GM12874 (cell line): ENCODE measurements around the gene STUB1.

Source experiments
- TF ChIP-seq, protein P1 (sequence below): IDR thresholded peaks from 2 replicates; pipeline ENCODE4 v1.5.1; 2011; ENCODE audit warnings: low read depth, mild to moderate bottlenecking, control low read depth, low read length, moderate library complexity; ENCODE audit not compliant: insufficient read depth

STUB1 gene

DNA sequence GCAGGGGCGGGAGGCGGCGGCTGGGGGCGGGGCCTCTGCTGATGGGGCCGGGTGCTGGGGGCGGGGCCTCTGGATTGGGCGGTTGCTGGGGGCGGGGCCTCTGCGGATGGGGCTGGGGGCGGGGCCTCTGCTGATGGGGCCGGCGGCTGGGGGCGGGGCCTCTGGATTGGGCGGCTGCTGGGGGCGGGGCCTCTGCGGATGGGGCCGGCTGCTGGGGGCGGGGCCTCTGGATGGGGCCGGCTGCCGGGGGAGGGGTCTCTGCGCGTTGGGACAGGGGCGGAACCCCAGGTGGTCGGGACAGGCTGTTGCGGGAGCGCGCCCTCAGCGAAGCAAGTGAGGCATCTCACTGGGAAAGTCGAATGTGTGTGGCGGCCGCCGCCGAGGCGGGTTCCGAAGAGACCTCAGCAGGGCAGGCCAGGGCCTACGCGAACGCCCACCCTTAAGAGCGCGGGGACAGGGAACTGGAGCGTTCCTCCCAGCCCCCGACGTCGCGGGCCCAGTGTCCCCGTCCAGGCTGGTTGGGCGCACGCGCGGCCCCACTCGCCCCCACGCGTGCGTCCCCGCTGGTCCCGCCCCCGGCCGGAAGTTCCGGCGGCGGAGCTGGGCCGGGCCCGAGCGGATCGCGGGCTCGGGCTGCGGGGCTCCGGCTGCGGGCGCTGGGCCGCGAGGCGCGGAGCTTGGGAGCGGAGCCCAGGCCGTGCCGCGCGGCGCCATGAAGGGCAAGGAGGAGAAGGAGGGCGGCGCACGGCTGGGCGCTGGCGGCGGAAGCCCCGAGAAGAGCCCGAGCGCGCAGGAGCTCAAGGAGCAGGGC is at the start of gene STUB1:
Gene STUB1, plus strand, starts transcription at position 597 of the 811 bp plus-strand sequence. Its CDS starts 116 bp downstream, at position 713.
- TF ChIP-seq, protein P1, sequence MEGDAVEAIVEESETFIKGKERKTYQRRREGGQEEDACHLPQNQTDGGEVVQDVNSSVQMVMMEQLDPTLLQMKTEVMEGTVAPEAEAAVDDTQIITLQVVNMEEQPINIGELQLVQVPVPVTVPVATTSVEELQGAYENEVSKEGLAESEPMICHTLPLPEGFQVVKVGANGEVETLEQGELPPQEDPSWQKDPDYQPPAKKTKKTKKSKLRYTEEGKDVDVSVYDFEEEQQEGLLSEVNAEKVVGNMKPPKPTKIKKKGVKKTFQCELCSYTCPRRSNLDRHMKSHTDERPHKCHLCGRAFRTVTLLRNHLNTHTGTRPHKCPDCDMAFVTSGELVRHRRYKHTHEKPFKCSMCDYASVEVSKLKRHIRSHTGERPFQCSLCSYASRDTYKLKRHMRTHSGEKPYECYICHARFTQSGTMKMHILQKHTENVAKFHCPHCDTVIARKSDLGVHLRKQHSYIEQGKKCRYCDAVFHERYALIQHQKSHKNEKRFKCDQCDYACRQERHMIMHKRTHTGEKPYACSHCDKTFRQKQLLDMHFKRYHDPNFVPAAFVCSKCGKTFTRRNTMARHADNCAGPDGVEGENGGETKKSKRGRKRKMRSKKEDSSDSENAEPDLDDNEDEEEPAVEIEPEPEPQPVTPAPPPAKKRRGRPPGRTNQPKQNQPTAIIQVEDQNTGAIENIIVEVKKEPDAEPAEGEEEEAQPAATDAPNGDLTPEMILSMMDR = no peak

DNA sequence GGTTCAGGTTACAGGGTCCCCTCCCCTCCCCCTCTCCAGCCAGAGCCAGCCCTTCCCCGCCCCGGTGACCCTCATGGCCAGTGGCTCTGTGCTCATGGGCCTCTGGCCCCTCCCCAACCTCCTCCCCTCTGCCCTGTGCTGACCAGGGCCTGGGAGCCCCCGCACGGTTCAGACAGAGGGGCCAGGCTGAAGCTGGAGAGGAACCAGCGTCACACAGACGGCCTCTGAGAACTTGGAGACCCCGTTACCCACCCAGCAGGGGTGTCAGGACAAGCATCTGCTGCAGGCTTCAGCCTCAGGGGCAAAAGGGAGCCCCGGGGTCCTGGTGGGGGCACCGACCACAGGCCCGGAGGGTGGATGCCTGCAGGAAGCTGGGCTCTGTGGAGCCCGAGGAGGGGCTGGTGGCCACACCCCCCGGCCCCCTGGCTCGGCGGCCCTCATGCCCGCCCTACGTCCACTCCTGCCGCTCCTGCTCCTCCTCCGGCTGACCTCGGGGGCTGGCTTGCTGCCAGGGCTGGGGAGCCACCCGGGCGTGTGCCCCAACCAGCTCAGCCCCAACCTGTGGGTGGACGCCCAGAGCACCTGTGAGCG is 49.3 kb upstream of the STUB1 start, which contains the start of gene WFIKKN1:
Gene WFIKKN1, plus strand, starts transcription at position 171 of the 591 bp plus-strand sequence. Its CDS starts 269 bp downstream, at position 440.
- TF ChIP-seq, protein P1 = no peak

DNA sequence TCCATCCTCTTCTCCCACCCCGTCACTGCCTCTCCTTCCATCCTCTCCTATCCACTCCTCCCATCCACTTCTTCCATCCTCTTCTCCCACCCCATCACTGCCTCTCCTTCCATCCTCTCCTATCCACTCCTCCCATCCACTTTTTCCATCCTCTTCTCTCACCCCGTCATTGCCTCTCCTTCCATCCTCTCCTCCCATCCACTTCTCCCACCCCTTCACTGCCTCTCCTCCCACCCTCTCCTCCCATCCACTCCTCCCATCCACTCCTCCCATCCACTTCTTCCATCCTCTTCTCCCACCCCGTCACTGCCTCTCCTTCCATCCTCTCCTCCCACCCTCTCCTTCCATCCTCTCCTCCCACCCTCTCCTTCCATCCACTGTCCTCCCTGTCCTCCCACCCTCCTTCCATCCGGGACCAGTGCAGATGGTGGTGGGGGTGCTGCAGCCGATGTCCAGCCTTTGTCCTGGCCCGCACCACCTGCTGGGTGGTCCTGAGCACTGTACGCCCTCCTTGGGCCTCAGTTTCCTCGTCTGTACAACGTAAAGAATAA is 48.3 kb upstream of the STUB1 start:
- TF ChIP-seq, protein P1 = no peak

DNA sequence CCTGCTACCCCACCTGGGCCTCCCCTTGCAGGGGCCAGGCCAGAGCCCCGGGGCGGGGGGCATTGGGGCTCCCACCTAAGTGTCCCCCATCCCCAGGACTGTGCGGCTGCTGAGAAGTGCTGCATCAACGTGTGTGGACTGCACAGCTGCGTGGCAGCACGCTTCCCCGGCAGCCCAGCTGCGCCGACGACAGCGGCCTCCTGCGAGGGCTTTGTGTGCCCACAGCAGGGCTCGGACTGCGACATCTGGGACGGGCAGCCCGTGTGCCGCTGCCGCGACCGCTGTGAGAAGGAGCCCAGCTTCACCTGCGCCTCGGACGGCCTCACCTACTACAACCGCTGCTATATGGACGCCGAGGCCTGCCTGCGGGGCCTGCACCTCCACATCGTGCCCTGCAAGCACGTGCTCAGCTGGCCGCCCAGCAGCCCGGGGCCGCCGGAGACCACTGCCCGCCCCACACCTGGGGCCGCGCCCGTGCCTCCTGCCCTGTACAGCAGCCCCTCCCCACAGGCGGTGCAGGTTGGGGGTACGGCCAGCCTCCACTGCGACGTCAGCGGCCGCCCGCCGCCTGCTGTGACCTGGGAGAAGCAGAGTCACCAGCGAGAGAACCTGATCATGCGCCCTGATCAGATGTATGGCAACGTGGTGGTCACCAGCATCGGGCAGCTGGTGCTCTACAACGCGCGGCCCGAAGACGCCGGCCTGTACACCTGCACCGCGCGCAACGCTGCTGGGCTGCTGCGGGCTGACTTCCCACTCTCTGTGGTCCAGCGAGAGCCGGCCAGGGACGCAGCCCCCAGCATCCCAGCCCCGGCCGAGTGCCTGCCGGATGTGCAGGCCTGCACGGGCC is 47.5 kb upstream of the STUB1 start:
- TF ChIP-seq, protein P1 = no peak

DNA sequence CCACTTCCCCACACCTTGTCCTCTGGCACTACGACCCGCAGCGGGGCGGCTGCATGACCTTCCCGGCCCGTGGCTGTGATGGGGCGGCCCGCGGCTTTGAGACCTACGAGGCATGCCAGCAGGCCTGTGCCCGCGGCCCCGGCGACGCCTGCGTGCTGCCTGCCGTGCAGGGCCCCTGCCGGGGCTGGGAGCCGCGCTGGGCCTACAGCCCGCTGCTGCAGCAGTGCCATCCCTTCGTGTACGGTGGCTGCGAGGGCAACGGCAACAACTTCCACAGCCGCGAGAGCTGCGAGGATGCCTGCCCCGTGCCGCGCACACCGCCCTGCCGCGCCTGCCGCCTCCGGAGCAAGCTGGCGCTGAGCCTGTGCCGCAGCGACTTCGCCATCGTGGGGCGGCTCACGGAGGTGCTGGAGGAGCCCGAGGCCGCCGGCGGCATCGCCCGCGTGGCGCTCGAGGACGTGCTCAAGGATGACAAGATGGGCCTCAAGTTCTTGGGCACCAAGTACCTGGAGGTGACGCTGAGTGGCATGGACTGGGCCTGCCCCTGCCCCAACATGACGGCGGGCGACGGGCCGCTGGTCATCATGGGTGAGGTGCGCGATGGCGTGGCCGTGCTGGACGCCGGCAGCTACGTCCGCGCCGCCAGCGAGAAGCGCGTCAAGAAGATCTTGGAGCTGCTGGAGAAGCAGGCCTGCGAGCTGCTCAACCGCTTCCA is 46.7 kb upstream of the STUB1 start:
- TF ChIP-seq, protein P1 = no peak

DNA sequence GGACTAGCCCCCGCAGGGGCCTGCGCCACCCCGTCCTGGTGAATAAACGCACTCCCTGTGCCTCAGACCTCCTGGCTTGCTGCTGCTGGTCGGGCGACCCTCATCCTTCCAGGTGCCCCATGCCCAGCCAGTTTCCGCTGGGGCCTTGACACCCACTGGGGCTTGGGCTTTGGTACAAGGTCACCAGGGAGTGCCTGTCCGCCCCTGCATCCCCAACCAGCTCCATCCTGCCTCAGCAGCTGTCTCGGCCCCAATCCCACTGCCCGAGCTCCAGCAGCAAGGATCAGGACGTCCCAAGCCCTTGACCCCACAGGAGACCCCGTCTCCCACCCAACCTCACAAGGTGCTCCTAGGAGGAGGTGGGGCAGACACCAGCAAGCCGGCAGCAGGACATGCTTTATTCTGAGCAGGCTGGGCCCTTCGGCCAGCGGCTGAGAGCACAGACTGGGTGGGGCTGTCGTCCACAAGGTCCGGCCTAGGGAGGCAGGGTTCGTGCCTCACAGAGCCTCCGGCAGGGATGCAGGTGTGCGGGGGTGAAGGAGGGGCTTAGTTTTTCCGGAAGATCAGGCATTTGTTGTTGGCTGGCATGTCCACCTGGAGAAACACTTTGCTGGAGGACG is 46.0 kb upstream of the STUB1 start:
- TF ChIP-seq, protein P1 = no peak
